Activated naive CD4-positive, alpha-beta T cell treated with anti-CD3 and anti-CD28 coated beads, Interleukin-2, amount 10 ng/mL, durations not matched to agents 7 days and 5 days (primary cell): ENCODE data around the gene ATP13A1.

Experiments
- CTCF ChIA-PET: fragments of 350-600 bp; sonication (Branson Sonifier 250); formaldehyde crosslinking; loops from one replicate; lab custom pipeline; 2021; ENCODE audit warnings: antibody characterized with exemption; lab: Charles Lee
- DNase-seq: peaks from one replicate; pipeline ENCODE4 v3.0.0-alpha.2; 2020
- H3K27ac Mint-ChIP-seq: one replicate; pipeline ENCODE4 v1.8.0; 2021; ENCODE audit warnings: mild to moderate bottlenecking, moderate library complexity, mixed read lengths
- H3K27me3 Mint-ChIP-seq: one replicate; pipeline ENCODE4 v1.8.0; 2021; ENCODE audit warnings: mild to moderate bottlenecking, mixed read lengths
- H3K36me3 Mint-ChIP-seq: one replicate; pipeline ENCODE4 v1.8.0; 2021; ENCODE audit warnings: mixed read lengths
- H3K4me1 Mint-ChIP-seq: one replicate; pipeline ENCODE4 v1.8.0; 2021; ENCODE audit warnings: mixed read lengths
- H3K4me3 Mint-ChIP-seq: one replicate; pipeline ENCODE4 v1.8.0; 2021; ENCODE audit warnings: mild to moderate bottlenecking, moderate library complexity, mixed read lengths
- H3K9me3 Mint-ChIP-seq: one replicate; pipeline ENCODE4 v1.8.0; 2021; ENCODE audit warnings: mixed read lengths

Gene ATP13A1

DNA sequence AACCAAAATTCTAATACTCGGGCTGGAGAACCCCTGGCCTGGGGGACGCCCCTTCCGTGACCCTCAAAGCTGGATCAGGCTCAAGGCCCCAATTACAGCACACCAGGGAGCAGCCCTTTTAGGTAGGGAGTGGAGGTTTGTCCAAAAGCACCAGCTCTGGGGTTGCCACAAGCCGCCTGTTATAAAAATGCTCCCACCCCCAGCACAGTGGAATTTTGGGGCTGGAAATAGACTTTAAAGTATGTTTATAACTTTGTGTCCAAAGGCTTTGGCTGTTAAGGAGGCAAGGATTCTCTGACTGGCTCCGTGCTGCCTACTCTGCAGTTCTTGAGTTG is 19.5 kb downstream of the ATP13A1 start:
- Mint-ChIP-seq H3K9me3 (no peaks in the 10 kb centered on the region), H3K27ac (peak overlapping the region; percentile 97), H3K4me3 (peak overlapping the region; percentile 97), H3K4me1 (peaks cover 24% of the 10 kb centered on the region), H3K27me3 (no peaks in the 10 kb centered on the region), H3K36me3 (peaks cover 48% of the 10 kb centered on the region)
- no peak for DNase-seq
- CTCF ChIA-PET = interaction anchor here (0.7 to 4.0 kb wide), 17 partner anchors 10 to 114 kb away, joined by 3 to 38 read pairs (median 4); partner anchors contain the start of gene ZNF101

- H3K27me3 Mint-ChIP-seq = no peaks in the 10 kb centered on the region
- H3K4me1 Mint-ChIP-seq = peaks cover 25% of the 10 kb centered on the region
- H3K9me3 Mint-ChIP-seq = no peaks in the 10 kb centered on the region
- peak within 1 kb of the TSS; percentile 97 for H3K4me3 Mint-ChIP-seq
- H3K36me3 Mint-ChIP-seq = peaks cover 50% of the 10 kb centered on the region
- CTCF ChIA-PET = interaction anchor here (0.6 to 4.0 kb wide), 17 partner anchors 9 to 111 kb away, joined by 3 to 38 read pairs (median 4); partner anchors contain the start of gene ZNF101
- peak; percentile 92 for DNase-seq
- peak within 1 kb of the TSS; percentile 97 for H3K27ac Mint-ChIP-seq
Observed at GRCh38 chr19:19643158-19644053, 20.1 kb downstream of the ATP13A1 start, which contains the start of gene GMIP. Gene GMIP (minus strand): TSS chr19:19643657. CDS start chr19:19643529, 128 bp downstream.

GRCh38 chr19:19642506-19643157 is 20.8 kb downstream of the ATP13A1 start:
- CTCF ChIA-PET = no interaction called here
- peak overlapping the region; percentile 97 for H3K27ac Mint-ChIP-seq

DNA sequence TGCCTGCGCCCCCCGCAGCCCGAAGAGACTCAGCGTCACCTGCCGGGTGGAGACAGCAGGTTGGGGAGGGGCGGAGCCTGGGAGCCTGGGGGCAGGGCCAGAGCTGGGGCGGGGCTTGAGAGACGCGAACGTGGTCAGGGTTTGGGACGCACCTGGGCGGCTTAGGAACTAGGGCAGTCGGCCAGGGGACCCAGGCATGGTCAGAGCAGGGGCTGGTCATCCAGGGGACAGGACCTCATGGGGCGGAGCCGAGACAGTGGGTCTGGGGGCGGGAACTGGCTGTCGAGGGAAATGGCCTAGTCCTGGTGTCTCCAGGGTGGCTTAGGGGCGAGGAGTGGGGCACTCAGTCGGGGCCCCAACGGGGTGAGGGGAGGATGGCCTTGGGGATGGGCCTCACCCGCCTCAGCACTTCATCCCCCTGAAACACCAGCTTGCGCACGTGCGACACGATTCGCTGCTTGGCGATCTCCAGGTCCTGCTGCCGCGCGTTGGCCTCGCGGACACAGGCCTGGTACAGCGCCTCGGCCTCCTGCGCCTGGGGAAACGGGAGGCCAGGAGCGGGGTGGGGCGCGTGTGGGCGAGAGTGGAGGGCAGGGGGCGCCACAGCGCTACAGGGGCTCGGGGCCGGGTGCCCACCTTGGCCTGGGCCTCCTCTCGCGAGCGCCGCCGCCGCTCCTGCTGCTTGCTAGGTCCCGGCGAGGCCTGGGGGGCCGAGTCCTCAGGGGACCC is 25.8 kb downstream of the ATP13A1 start:
- no peaks in the 10 kb centered on the region for H3K9me3 Mint-ChIP-seq
- peaks cover 46% of the 10 kb centered on the region for H3K4me1 Mint-ChIP-seq
- no peaks in the 10 kb centered on the region for H3K27me3 Mint-ChIP-seq
- no peak overlapping the region for H3K27ac Mint-ChIP-seq
- peaks cover 61% of the 10 kb centered on the region for H3K36me3 Mint-ChIP-seq
- DNase-seq = no peak
- CTCF ChIA-PET = no interaction called here
- no peak overlapping the region for H3K4me3 Mint-ChIP-seq

More at GRCh38 chr19:19642506-19643157, 20.8 kb downstream of the ATP13A1 start:
- Mint-ChIP-seq H3K4me1 (peaks cover 28% of the 10 kb centered on the region), H3K36me3 (peaks cover 48% of the 10 kb centered on the region), H3K9me3 (no peaks in the 10 kb centered on the region), H3K27me3 (no peaks in the 10 kb centered on the region), H3K4me3 (peak overlapping the region; percentile 97)
- DNase-seq = peak; percentile 60

GRCh38 chr19:19637186-19637522 is 26.3 kb downstream of the ATP13A1 start:
- Mint-ChIP-seq H3K36me3 (peaks cover 62% of the 10 kb centered on the region), H3K9me3 (no peaks in the 10 kb centered on the region), H3K4me3 (no peak overlapping the region), H3K27me3 (no peaks in the 10 kb centered on the region), H3K27ac (no peak overlapping the region), H3K4me1 (peaks cover 42% of the 10 kb centered on the region)
- CTCF ChIA-PET = no interaction called here
- DNase-seq = no peak

GRCh38 chr19:19636573-19637185 is 26.8 kb downstream of the ATP13A1 start:
- peaks cover 37% of the 10 kb centered on the region for H3K4me1 Mint-ChIP-seq
- no peak overlapping the region for H3K4me3 Mint-ChIP-seq
- DNase-seq = no peak
- H3K9me3 Mint-ChIP-seq = no peaks in the 10 kb centered on the region
- no peaks in the 10 kb centered on the region for H3K27me3 Mint-ChIP-seq
- no peak overlapping the region for H3K27ac Mint-ChIP-seq
- peaks cover 59% of the 10 kb centered on the region for H3K36me3 Mint-ChIP-seq
- CTCF ChIA-PET = no interaction called here

- CTCF ChIA-PET = no interaction called here
- Mint-ChIP-seq H3K9me3 (no peaks in the 10 kb centered on the region), H3K27me3 (no peaks in the 10 kb centered on the region), H3K27ac (no peak overlapping the region), H3K4me1 (peaks cover 34% of the 10 kb centered on the region), H3K36me3 (peaks cover 61% of the 10 kb centered on the region), H3K4me3 (no peak overlapping the region)
- no peak for DNase-seq
Observed at GRCh38 chr19:19635313-19635702, 28.2 kb downstream of the ATP13A1 start.

DNA sequence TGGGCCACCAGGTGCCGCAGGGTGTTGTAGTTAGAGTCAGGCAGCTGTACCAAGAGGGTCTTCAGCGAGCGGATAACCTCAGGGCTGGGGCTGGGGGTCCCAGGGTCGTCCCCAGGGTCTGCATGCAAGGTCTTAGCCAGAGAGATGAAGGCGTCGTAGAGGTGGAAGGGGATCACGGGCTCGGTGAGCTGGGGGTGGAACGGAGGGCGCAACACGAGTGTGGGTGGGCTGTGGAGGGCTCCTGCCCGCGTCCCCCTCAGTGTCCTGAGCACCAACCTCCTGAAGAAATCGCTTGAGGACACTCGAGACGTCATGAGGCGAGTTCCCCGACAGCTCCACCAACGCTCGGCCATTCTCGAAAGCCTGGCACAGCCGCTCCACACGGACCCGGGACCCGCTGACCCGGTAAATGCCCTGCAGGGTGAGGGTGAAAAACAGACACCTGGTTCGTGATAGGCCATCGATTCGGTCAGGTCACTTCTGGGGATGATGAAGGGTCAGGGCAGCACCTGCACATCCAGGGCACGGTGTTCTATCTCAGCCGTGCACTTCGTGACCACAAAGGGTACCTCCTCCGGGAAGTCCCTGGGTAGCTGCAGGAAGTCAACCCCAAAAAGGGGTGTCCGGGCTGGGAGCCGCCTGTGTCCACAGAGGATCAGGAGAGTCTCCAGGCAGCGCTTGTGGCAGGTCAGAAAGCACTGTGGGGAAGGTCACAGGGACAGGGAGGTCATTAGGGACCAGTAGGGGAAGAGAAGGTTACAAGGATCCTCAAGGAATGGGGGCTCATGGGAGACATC is 28.8 kb downstream of the ATP13A1 start:
- Mint-ChIP-seq H3K4me1 (peaks cover 29% of the 10 kb centered on the region), H3K36me3 (peaks cover 58% of the 10 kb centered on the region), H3K27me3 (no peaks in the 10 kb centered on the region), H3K27ac (peak overlapping the region; percentile 76), H3K9me3 (no peaks in the 10 kb centered on the region), H3K4me3 (no peak overlapping the region)
- DNase-seq = no peak
- CTCF ChIA-PET = interaction anchor here (1.2 to 1.7 kb wide), 3 partner anchors 9 to 102 kb away, joined by 3 to 7 read pairs (median 3); partner anchors contain the start of gene GMIP

DNA sequence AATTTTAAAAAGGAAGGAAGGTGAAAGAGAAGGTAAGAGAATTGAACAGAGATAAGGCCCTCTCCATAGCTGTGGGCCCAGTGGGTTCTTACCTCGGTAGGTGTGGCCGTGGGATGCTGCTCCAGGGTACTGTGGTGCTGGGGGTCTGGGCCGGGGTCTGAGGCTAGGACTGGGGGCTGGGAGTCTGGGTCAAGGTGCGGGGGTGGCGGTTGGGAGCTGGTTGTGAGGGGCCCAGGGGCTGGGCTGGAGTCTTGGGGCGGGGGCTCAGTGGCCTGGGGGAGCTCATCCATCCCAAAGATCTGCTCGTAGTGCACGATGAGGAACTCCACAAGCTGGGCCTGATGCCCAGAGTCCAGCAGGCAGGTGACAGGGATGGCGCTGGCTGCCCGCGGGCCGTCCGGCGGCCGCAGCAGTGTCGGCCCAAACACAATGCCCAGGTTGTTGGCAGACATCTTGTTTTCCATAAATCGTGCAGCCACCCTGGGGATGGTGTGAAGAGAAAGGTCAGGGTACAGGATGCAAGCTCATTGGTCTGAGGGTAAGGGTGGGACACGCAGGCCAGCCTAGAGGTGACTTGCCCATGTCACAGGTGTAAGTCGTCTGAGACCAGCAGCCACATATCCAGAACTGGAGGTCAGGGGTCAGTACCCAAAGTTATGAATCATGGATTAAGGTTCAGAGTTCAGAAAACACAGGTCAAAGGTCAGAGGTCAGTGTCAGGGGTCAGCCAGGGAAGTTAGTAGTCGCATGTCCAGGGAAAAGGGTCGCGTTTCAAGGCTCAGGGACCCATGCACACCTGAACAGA is 29.6 kb downstream of the ATP13A1 start:
- no peaks in the 10 kb centered on the region for H3K9me3 Mint-ChIP-seq
- CTCF ChIA-PET = interaction anchor here (1.2 to 1.7 kb wide), 3 partner anchors 10 to 102 kb away, joined by 3 to 7 read pairs (median 3); partner anchors contain the start of gene GMIP
- DNase-seq = no peak
- peak overlapping the region; percentile 62 for H3K27ac Mint-ChIP-seq
- no peak overlapping the region for H3K4me3 Mint-ChIP-seq
- peaks cover 30% of the 10 kb centered on the region for H3K4me1 Mint-ChIP-seq
- H3K36me3 Mint-ChIP-seq = peaks cover 62% of the 10 kb centered on the region
- no peaks in the 10 kb centered on the region for H3K27me3 Mint-ChIP-seq

DNA sequence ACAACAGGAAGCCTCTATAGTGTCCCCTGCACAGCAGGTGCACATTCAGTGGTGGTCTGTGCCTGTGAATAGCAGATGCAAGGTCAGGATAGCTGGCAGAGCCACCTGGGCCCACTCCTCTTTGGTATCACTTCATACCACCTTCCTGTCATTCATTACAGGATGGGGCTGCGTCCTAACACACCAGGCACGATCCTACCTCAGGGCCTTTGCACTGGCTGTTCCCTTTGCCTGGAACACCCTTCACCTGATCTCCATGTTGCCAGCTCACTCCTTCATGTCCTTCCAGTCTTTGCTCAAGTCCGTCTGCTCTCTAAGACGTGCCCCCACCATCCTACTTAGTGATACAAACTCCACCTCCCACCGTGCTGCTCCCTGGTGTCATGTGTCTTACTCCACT is 30.8 kb downstream of the ATP13A1 start:
- H3K4me3 Mint-ChIP-seq = no peak overlapping the region
- no peak for DNase-seq
- no peaks in the 10 kb centered on the region for H3K9me3 Mint-ChIP-seq
- H3K27me3 Mint-ChIP-seq = peaks cover under 1% of the 10 kb centered on the region
- CTCF ChIA-PET = interaction anchor here (0.7 kb wide), 1 partner anchor 236 kb away, joined by 3 read pairs; no protein-coding TSS in a partner anchor
- H3K36me3 Mint-ChIP-seq = peaks cover 59% of the 10 kb centered on the region
- no peak overlapping the region for H3K27ac Mint-ChIP-seq
- H3K4me1 Mint-ChIP-seq = peaks cover 32% of the 10 kb centered on the region

- Mint-ChIP-seq H3K4me3 (no peak overlapping the region), H3K9me3 (no peaks in the 10 kb centered on the region), H3K4me1 (peaks cover 43% of the 10 kb centered on the region), H3K36me3 (peaks cover 58% of the 10 kb centered on the region), H3K27ac (peak overlapping the region; percentile 69), H3K27me3 (peaks cover 4% of the 10 kb centered on the region)
- DNase-seq = no peak
- CTCF ChIA-PET = no interaction called here
Observed at GRCh38 chr19:19631346-19631745, 32.1 kb downstream of the ATP13A1 start.

DNA sequence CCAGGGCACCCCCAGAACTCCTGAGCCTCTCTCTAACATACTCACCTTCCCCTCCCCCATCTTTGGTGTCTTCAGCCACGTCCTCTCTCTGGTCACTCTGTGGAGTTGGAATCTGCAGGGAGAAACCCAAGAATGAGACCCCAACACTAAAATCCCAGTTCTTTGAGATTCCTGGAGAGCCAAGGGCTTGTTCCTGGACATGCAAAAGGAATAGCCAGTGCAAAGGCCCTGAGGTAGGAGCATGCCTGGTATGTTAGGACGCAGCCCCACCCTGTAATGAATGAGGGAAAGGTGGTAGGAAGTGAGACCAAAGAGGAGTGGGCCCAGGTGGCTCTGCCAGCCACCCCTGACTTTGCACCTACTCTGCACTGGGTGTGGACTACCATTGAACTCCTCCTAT is 33.0 kb downstream of the ATP13A1 start:
- Mint-ChIP-seq H3K9me3 (no peaks in the 10 kb centered on the region), H3K4me3 (no peak overlapping the region), H3K27ac (no peak overlapping the region), H3K27me3 (peaks cover 4% of the 10 kb centered on the region), H3K4me1 (peaks cover 44% of the 10 kb centered on the region), H3K36me3 (peaks cover 57% of the 10 kb centered on the region)
- CTCF ChIA-PET = no interaction called here
- DNase-seq = no peak
